ENCODE results near the gene RAPGEF1. TPM values are rescaled to one million over a fixed set of nuclear protein-coding genes. Genes with fewer than 3 reads are reported as not detected.

The RAPGEF1 gene
- total and polyA plus RNA-seq, 2 donors (not counting 1 experiment from before 2014, with no cell fraction given) = 33.3 to 42.8 TPM

- H3K27me3 ChIP-seq (ENCODE audit: control insufficient read depth, insufficient read depth, low read length) = no peaks in the 10 kb centered on the region
- peaks cover 3% of the 10 kb centered on the region for H3K36me3 ChIP-seq (ENCODE audit: control insufficient read depth, insufficient read depth, low read length)
- DNase-seq (ENCODE audit: low read depth in 2 of 2) = no peak
- H3K9ac ChIP-seq (ENCODE audit: insufficient read depth, low read length) = no peak overlapping the region
- TF ChIP-seq EZH2 (IDR thresholded peaks at IDR 0.05; ENCODE audit: low read length, missing control alignments) = no peak
- H2AFZ ChIP-seq (ENCODE audit: low read length) = no peak overlapping the region
- no peaks in the 10 kb centered on the region for H3K79me2 ChIP-seq (ENCODE audit: control insufficient read depth, insufficient read depth, low read length)
- no peaks in the 10 kb centered on the region for H4K20me1 ChIP-seq (ENCODE audit: control insufficient read depth, extremely low read depth, insufficient read depth, low read length)
- H3K4me1 ChIP-seq (ENCODE audit: control insufficient read depth, extremely low read depth, insufficient read depth, low read length) = no peaks in the 10 kb centered on the region
- H3K4me3 ChIP-seq (replicated peaks in 1 of 4; ENCODE audit: control extremely low read depth in 1 of 4, insufficient read depth in 1 of 4, low read depth in 3 of 4, low read length in 4 of 4) = no peak overlapping the region
- H3K4me2 ChIP-seq (ENCODE audit: extremely low read depth, insufficient read depth, low read length) = no peak overlapping the region
- no peaks in the 10 kb centered on the region for H3K9me3 ChIP-seq (ENCODE audit: control insufficient read depth, insufficient read depth, low read depth, low read length)
- no peak overlapping the region for H3K27ac ChIP-seq (ENCODE audit: insufficient read depth, low read length)
Measured at GRCh38 chr9:131590449-131590848, 149.4 kb downstream of the RAPGEF1 start.

- Histone ChIP-seq H3K4me2 (ENCODE audit: extremely low read depth, insufficient read depth, low read length) (no peak overlapping the region), H3K4me1 (ENCODE audit: control insufficient read depth, extremely low read depth, insufficient read depth, low read length) (no peaks in the 10 kb centered on the region), H3K79me2 (ENCODE audit: control insufficient read depth, insufficient read depth, low read length) (no peaks in the 10 kb centered on the region), H4K20me1 (ENCODE audit: control insufficient read depth, extremely low read depth, insufficient read depth, low read length) (no peaks in the 10 kb centered on the region), H3K27ac (ENCODE audit: insufficient read depth, low read length) (no peak overlapping the region), H3K36me3 (ENCODE audit: control insufficient read depth, insufficient read depth, low read length) (peaks cover 3% of the 10 kb centered on the region), H3K4me3 (replicated peaks in 1 of 4; ENCODE audit: control extremely low read depth in 1 of 4, insufficient read depth in 1 of 4, low read depth in 3 of 4, low read length in 4 of 4) (no peak overlapping the region), H3K9ac (ENCODE audit: insufficient read depth, low read length) (no peak overlapping the region), H3K27me3 (ENCODE audit: control insufficient read depth, insufficient read depth, low read length) (no peaks in the 10 kb centered on the region), H3K9me3 (ENCODE audit: control insufficient read depth, insufficient read depth, low read depth, low read length) (no peaks in the 10 kb centered on the region), H2AFZ (ENCODE audit: low read length) (no peak overlapping the region)
- DNase-seq (ENCODE audit: low read depth in 2 of 2) = no peak
- TF ChIP-seq CTCF (conservative IDR thresholded peaks at IDR 0.05 in 1 of 2, IDR thresholded peaks at IDR 0.05 in 1 of 2; ENCODE audit: low read depth in 1 of 2, low read length in 2 of 2) (no peak), EZH2 (IDR thresholded peaks at IDR 0.05; ENCODE audit: low read length, missing control alignments) (no peak)
Measured at GRCh38 chr9:131589993-131590392, 149.9 kb downstream of the RAPGEF1 start.

GRCh38 chr9:131589124-131589711 is 150.7 kb downstream of the RAPGEF1 start:
- no peaks in the 10 kb centered on the region for H3K9me3 ChIP-seq (ENCODE audit: control insufficient read depth, insufficient read depth, low read depth, low read length)
- no peak overlapping the region for H3K27ac ChIP-seq (ENCODE audit: insufficient read depth, low read length)
- H3K27me3 ChIP-seq (ENCODE audit: control insufficient read depth, insufficient read depth, low read length) = no peaks in the 10 kb centered on the region
- no peaks in the 10 kb centered on the region for H3K79me2 ChIP-seq (ENCODE audit: control insufficient read depth, insufficient read depth, low read length)
- H3K36me3 ChIP-seq (ENCODE audit: control insufficient read depth, insufficient read depth, low read length) = peaks cover 7% of the 10 kb centered on the region
- no peak overlapping the region for H3K9ac ChIP-seq (ENCODE audit: insufficient read depth, low read length)
- H3K4me2 ChIP-seq (ENCODE audit: extremely low read depth, insufficient read depth, low read length) = no peak overlapping the region
- H3K4me1 ChIP-seq (ENCODE audit: control insufficient read depth, extremely low read depth, insufficient read depth, low read length) = no peaks in the 10 kb centered on the region
- H4K20me1 ChIP-seq (ENCODE audit: control insufficient read depth, extremely low read depth, insufficient read depth, low read length) = no peaks in the 10 kb centered on the region
- H2AFZ ChIP-seq (ENCODE audit: low read length) = no peak overlapping the region
- H3K4me3 ChIP-seq (replicated peaks in 1 of 4; ENCODE audit: control extremely low read depth in 1 of 4, insufficient read depth in 1 of 4, low read depth in 3 of 4, low read length in 4 of 4) = no peak overlapping the region
- no peak for DNase-seq (ENCODE audit: low read depth in 2 of 2)
- TF ChIP-seq CTCF (conservative IDR thresholded peaks at IDR 0.05 in 1 of 2, IDR thresholded peaks at IDR 0.05 in 1 of 2; ENCODE audit: low read depth in 1 of 2, low read length in 2 of 2) (no peak), EZH2 (IDR thresholded peaks at IDR 0.05; ENCODE audit: low read length, missing control alignments) (no peak)

Measured in fibroblast of lung (primary cell).